HepG2 (cell line): ENCODE data around the gene EIF4G2. TPM values are rescaled to one million over a fixed set of nuclear protein-coding genes. Genes with fewer than 3 reads are reported as not detected.
A peak's percentile ranks its signal among the peaks of the same experiment; 100 is the strongest.

Experiments
- CREB3 ChIP-seq: sonication (generic); formaldehyde crosslinking; IDR thresholded peaks from 2 replicates; pipeline ENCODE4 v1.5.0; 2020; ENCODE audit warnings: missing genetic modification reagents
- DBP ChIP-seq: sonication (generic); formaldehyde crosslinking; IDR thresholded peaks from 2 replicates; pipeline ENCODE4 v1.4.0; 2020; ENCODE audit warnings: missing genetic modification reagents; ENCODE audit errors: not compliant biosample characterization
- ELF1 ChIP-seq: sonication (generic); formaldehyde crosslinking; IDR thresholded peaks from 2 replicates; pipeline ENCODE4 v1.4.0; 2020; ENCODE audit warnings: missing genetic modification reagents
- FOXM1 ChIP-seq: sonication (generic); formaldehyde crosslinking; IDR thresholded peaks from 2 replicates; pipeline ENCODE4 v1.5.0; 2020; ENCODE audit warnings: missing genetic modification reagents
- GABPA ChIP-seq, 2 experiments: IDR thresholded peaks; 2 replicates each; pipeline ENCODE4 v1.6.1; 2011 to 2016; ENCODE audit warnings: low read depth in 2 of 2, low read length in 1 of 2, missing biosample characterization in 1 of 2, missing genetic modification characterization in 1 of 2
- GATAD2A ChIP-seq: IDR thresholded peaks from 2 replicates; pipeline ENCODE4 v1.6.1; 2016
- GFI1 ChIP-seq: sonication (generic); formaldehyde crosslinking; IDR thresholded peaks from 2 replicates; pipeline ENCODE4 v1.5.0; 2020; ENCODE audit warnings: missing genetic modification reagents, mild to moderate bottlenecking, borderline replicate concordance
- HIC2 ChIP-seq: sonication (generic); formaldehyde crosslinking; IDR thresholded peaks from 2 replicates; pipeline ENCODE4 v1.9.0; 2022; ENCODE audit warnings: low read depth, missing genetic modification reagents
- KLF12 ChIP-seq: sonication (generic); formaldehyde crosslinking; IDR thresholded peaks from 2 replicates; pipeline ENCODE4 v1.4.0; 2020; ENCODE audit warnings: missing genetic modification reagents, borderline replicate concordance
- MEF2D ChIP-seq: sonication (generic); formaldehyde crosslinking; IDR thresholded peaks from 2 replicates; pipeline ENCODE4 v1.5.1; 2020; ENCODE audit warnings: mild to moderate bottlenecking, missing genetic modification reagents
- MYC ChIP-seq: sonication (generic); formaldehyde crosslinking; IDR thresholded peaks from 2 replicates; pipeline ENCODE4 v1.9.0; 2021; ENCODE audit warnings: missing genetic modification reagents, borderline replicate concordance
- NAIF1 ChIP-seq: sonication (generic); formaldehyde crosslinking; IDR thresholded peaks from 2 replicates; pipeline ENCODE4 v1.5.0; 2020; ENCODE audit warnings: mild to moderate bottlenecking, missing genetic modification reagents, borderline replicate concordance
- PHF21A ChIP-seq: sonication (generic); formaldehyde crosslinking; IDR thresholded peaks from 2 replicates; pipeline ENCODE4 v1.5.0; 2020; ENCODE audit warnings: mild to moderate bottlenecking, missing genetic modification reagents
- SKI ChIP-seq: fragments of 450-650 bp; IDR thresholded peaks from one replicate; pipeline ENCODE4 v1.6.1; 2018; ENCODE audit warnings: mild to moderate bottlenecking; ENCODE audit not compliant: partially characterized antibody
- STAT6 ChIP-seq: sonication (generic); formaldehyde crosslinking; IDR thresholded peaks from 2 replicates; pipeline ENCODE4 v1.4.0; 2020; ENCODE audit warnings: missing genetic modification reagents, mild to moderate bottlenecking, borderline replicate concordance
- TP53 ChIP-seq: sonication (generic); formaldehyde crosslinking; conservative IDR thresholded peaks from 2 replicates; pipeline ENCODE4 v1.4.0; 2020; ENCODE audit warnings: missing genetic modification reagents
- TRIM22 ChIP-seq: fragments of 450-650 bp; IDR thresholded peaks from 2 replicates; pipeline ENCODE4 v1.6.1; 2017
- YEATS2 ChIP-seq: sonication (generic); formaldehyde crosslinking; IDR thresholded peaks from 2 replicates; pipeline ENCODE4 v1.4.0; 2020; ENCODE audit warnings: missing genetic modification reagents, borderline replicate concordance
- ZNF232 ChIP-seq: sonication (generic); formaldehyde crosslinking; IDR thresholded peaks from 2 replicates; pipeline ENCODE4 v1.4.0; 2020; ENCODE audit warnings: missing genetic modification reagents, borderline replicate concordance
- ZNF460 ChIP-seq: sonication (generic); formaldehyde crosslinking; IDR thresholded peaks from 2 replicates; pipeline ENCODE4 v1.5.1; 2020; ENCODE audit warnings: missing genetic modification reagents, mild to moderate bottlenecking, borderline replicate concordance
- ZNF672 ChIP-seq: sonication (generic); formaldehyde crosslinking; IDR thresholded peaks from 2 replicates; pipeline ENCODE4 v1.8.1; 2022; ENCODE audit warnings: missing genetic modification reagents
- polyA plus RNA-seq, 8 experiments: library from polyadenylated mRNA; depleted of rRNA in 3 of 8; stranded (reverse) in 7 of 8; unstranded in 1 of 8; fragments of >200 nt; fragmentation: Illumina TruSeq in 4 of 8; extraction: Trizol in 4 of 8; gene quantifications; 2 replicates each; pipeline versions ENCODE4 v1.2.1 to v1.2.3, GENCODE V29; 2011 to 2016; ENCODE audit warnings: low read depth in 4 of 8, missing spikeins in 1 of 8, mixed read lengths in 1 of 8; ENCODE audit not compliant: insufficient read depth in 1 of 8
- total RNA-seq, 5 experiments: library from RNA; depleted of rRNA; stranded (reverse); fragments of >200 nt; fragmentation: Illumina TruSeq; extraction: Trizol; gene quantifications; 2 replicates each; pipeline ENCODE4 v1.2.3, GENCODE V29; 2016; ENCODE audit warnings: low read depth in 1 of 5

The EIF4G2 gene
- total and polyA plus RNA-seq, 2 of the 13 experiments (the other 11 are each of a cell fraction or from before 2014, with no cell fraction given): 362 to 546 TPM

- TF ChIP-seq KLF12 (peak; percentile 89), GFI1 (CRISPR knock-in tag) (peak; percentile 73), CREB3 (no peak; the same call in 1 of the 2 replicates), ZNF672 (no peak), NAIF1 (CRISPR knock-in tag) (peak; percentile 96), PHF21A (CRISPR knock-in tag) (peak; percentile 94), TP53 (CRISPR knock-in tag) (0 out of 2 replicates have a peak, but pooled peaks have one; percentile 17), FOXM1 (CRISPR knock-in tag) (no peak), TRIM22 (no peak), STAT6 (CRISPR knock-in tag) (peak; percentile 88; the same call in 1 of the 2 replicates), ZNF460 (CRISPR knock-in tag) (no peak; the same call in 1 of the 2 replicates), ELF1 (CRISPR knock-in tag) (peak; percentile 89), YEATS2 (CRISPR knock-in tag) (peak; percentile 85), HIC2 (CRISPR knock-in tag) (no peak), GATAD2A (peak; percentile 41; the same call in 1 of the 2 replicates), MYC (peak; percentile 86), ZNF232 (CRISPR knock-in tag) (peak; percentile 90), DBP (CRISPR knock-in tag) (peak; percentile 75), SKI (peak; percentile 50), GABPA (IDR thresholded peaks at IDR 0.05; ENCODE audit: low read depth, low read length) (peak; percentile 100), GABPA (CRISPR knock-in tag; IDR thresholded peaks at IDR 0.05; ENCODE audit: low read depth) (peak; percentile 99), MEF2D (peak; percentile 85; the same call in 1 of the 2 replicates)
Observed at GRCh38 chr11:10750838-10751580, 57.7 kb downstream of the EIF4G2 start, which contains the start of gene CTR9 (continued).
